ENCODE data around the gene TACSTD2.

The TACSTD2 gene

GRCh38 chr1:58570094-58570493, 7.0 kb downstream of the TACSTD2 start:
- H3K4me2 ChIP-seq (ENCODE audit: low read length): no peak overlapping the region
- no peak overlapping the region for H3K4me3 ChIP-seq (ENCODE audit: low read length)
- TF ChIP-seq EZH2phosphoT487 (IDR thresholded peaks at IDR 0.05; ENCODE audit: borderline replicate concordance, low read length) (no peak), CTCF (IDR thresholded peaks at IDR 0.05; ENCODE audit: low read depth, low read length, poor library complexity, severe bottlenecking) (no peak)
- no peaks in the 10 kb centered on the region for H4K20me1 ChIP-seq (ENCODE audit: control insufficient read depth, insufficient read depth, low read depth, low read length)
- H3K27me3 ChIP-seq (ENCODE audit: control insufficient read depth, low read length): peaks cover 20% of the 10 kb centered on the region
- H3K79me2 ChIP-seq (ENCODE audit: control insufficient read depth, low read length): no peaks in the 10 kb centered on the region
- no peaks in the 10 kb centered on the region for H3K36me3 ChIP-seq (ENCODE audit: control insufficient read depth, low read length)
- H3K27ac ChIP-seq (ENCODE audit: low read depth, low read length): no peak overlapping the region
- no peaks in the 10 kb centered on the region for H3F3A ChIP-seq (ENCODE audit: control insufficient read depth, insufficient read depth)
- no peaks in the 10 kb centered on the region for H3K4me1 ChIP-seq (ENCODE audit: control insufficient read depth, low read length)
- H3K9me2 ChIP-seq (replicated peaks; ENCODE audit: control insufficient read depth, low read length): no peaks in the 10 kb centered on the region
- H3K9me3 ChIP-seq (ENCODE audit: control insufficient read depth, insufficient read depth, low read length): no peaks in the 10 kb centered on the region

DNA sequence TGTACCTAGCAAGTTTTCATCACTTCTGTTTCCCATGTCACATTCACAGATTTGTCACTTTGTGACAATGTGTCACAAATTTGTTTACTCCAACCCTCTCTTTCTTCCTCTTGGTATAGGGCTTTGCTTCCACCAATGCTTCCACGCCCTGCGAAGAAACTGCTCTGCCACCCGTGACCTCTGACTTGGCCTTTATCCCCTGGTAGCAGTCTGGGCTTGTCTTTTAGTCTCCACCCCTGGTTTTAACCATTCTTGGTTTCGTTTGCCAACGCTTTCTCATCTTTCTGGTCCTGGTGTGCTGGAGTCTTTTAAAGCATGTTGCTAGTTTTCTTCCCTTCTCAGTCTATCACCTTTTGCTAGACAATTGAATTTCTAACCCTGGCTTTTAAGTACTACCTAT, 8.1 kb downstream of the TACSTD2 start:
- H3K4me3 ChIP-seq (ENCODE audit: low read length): no peak overlapping the region
- H3K9me3 ChIP-seq (ENCODE audit: control insufficient read depth, insufficient read depth, low read length): no peaks in the 10 kb centered on the region
- H3K27ac ChIP-seq (ENCODE audit: low read depth, low read length): no peak overlapping the region
- no peak overlapping the region for H3K4me2 ChIP-seq (ENCODE audit: low read length)
- no peaks in the 10 kb centered on the region for H4K20me1 ChIP-seq (ENCODE audit: control insufficient read depth, insufficient read depth, low read depth, low read length)
- H3K4me1 ChIP-seq (ENCODE audit: control insufficient read depth, low read length): no peaks in the 10 kb centered on the region
- TF ChIP-seq CTCF (IDR thresholded peaks at IDR 0.05; ENCODE audit: low read depth, low read length, poor library complexity, severe bottlenecking) (no peak), EZH2phosphoT487 (IDR thresholded peaks at IDR 0.05; ENCODE audit: borderline replicate concordance, low read length) (no peak)
- no peaks in the 10 kb centered on the region for H3K79me2 ChIP-seq (ENCODE audit: control insufficient read depth, low read length)
- H3K36me3 ChIP-seq (ENCODE audit: control insufficient read depth, low read length): no peaks in the 10 kb centered on the region
- H3K9me2 ChIP-seq (replicated peaks; ENCODE audit: control insufficient read depth, low read length): no peaks in the 10 kb centered on the region
- H3K27me3 ChIP-seq (ENCODE audit: control insufficient read depth, low read length): peaks cover 18% of the 10 kb centered on the region
- H3F3A ChIP-seq (ENCODE audit: control insufficient read depth, insufficient read depth): no peaks in the 10 kb centered on the region

DNA sequence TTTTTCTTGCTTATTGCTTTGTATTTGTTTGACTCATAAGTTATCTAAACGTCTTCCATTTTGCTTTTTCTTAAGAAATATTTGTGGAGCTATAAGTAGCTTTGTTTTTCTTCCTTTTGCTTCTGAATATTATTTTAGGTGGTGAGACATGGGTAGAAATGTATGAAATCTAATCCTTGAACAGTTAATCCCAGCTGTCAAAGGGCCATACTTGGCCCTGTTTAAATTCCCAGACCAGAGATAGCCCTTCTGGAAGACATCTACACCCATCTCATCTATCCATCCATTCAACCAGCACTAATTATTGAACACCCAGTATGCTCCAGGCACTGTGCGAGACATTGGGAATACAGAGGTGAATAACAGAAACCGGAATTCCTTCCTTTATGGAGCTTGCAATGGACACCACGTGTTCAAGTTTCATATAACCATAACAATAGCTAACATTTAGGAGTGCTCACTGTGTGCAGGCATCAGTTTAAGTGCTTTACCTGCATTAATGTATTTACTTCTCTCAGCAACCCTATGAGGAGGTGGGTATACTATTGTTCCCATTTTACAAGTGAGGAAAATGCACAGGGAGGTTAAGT, 8.7 kb downstream of the TACSTD2 start:
- H3K9me2 ChIP-seq (replicated peaks; ENCODE audit: control insufficient read depth, low read length): no peaks in the 10 kb centered on the region
- H3K27me3 ChIP-seq (ENCODE audit: control insufficient read depth, low read length): peaks cover 18% of the 10 kb centered on the region
- no peaks in the 10 kb centered on the region for H3K79me2 ChIP-seq (ENCODE audit: control insufficient read depth, low read length)
- TF ChIP-seq CTCF (IDR thresholded peaks at IDR 0.05; ENCODE audit: low read depth, low read length, poor library complexity, severe bottlenecking) (no peak), EZH2phosphoT487 (IDR thresholded peaks at IDR 0.05; ENCODE audit: borderline replicate concordance, low read length) (no peak)
- H3K36me3 ChIP-seq (ENCODE audit: control insufficient read depth, low read length): no peaks in the 10 kb centered on the region
- no peaks in the 10 kb centered on the region for H4K20me1 ChIP-seq (ENCODE audit: control insufficient read depth, insufficient read depth, low read depth, low read length)
- H3K4me2 ChIP-seq (ENCODE audit: low read length): no peak overlapping the region
- H3F3A ChIP-seq (ENCODE audit: control insufficient read depth, insufficient read depth): no peaks in the 10 kb centered on the region
- no peaks in the 10 kb centered on the region for H3K4me1 ChIP-seq (ENCODE audit: control insufficient read depth, low read length)
- H3K4me3 ChIP-seq (ENCODE audit: low read length): no peak overlapping the region
- no peak overlapping the region for H3K27ac ChIP-seq (ENCODE audit: low read depth, low read length)
- H3K9me3 ChIP-seq (ENCODE audit: control insufficient read depth, insufficient read depth, low read length): no peaks in the 10 kb centered on the region
